Measurements from ENCODE around the gene GRK5. TPM values are rescaled to one million over a fixed set of nuclear protein-coding genes. Genes with fewer than 3 reads are reported as not detected.
"Not testable (repeated sequence)": the region's sequence is repeated elsewhere in the genome, so short reads cannot be mapped to it uniquely, and the experiment has no call there.

Gene GRK5
- total RNA-seq, 2 donors from 2014 or later = 3.4 to 4.9 TPM

- intact Hi-C loops (cut with DNase I) = no loop called here
- Histone ChIP-seq H3K27me3 (no peaks in the 10 kb centered on the region), H3K4me1 (peaks cover 18% of the 10 kb centered on the region), H3K4me3 (no peak overlapping the region), H3K27ac (peak overlapping the region in 3 of 4 donors; percentile 43 to 73 (median 69)), H3K9me3 (no peaks in the 10 kb centered on the region), H3K36me3 (replicated peaks in 1 of 2; ENCODE audit: insufficient read depth in 1 of 2, low read depth in 2 of 2) (no peaks in the 10 kb centered on the region)
- TF ChIP-seq CTCF (IDR thresholded peaks at IDR 0.05) = no peak
- no peak for TF ChIP-seq POLR2A (IDR thresholded peaks at IDR 0.05)
- DNase-seq (peak; percentile 61 to 73 (median 67)), ATAC-seq (peak; percentile 75)
- 15 to 19% methylated on average over 8 to 18 of the region's 18 CpGs for WGBS, 2 donors
Observed at GRCh38 chr10:119270762-119271366, 63.5 kb downstream of the GRK5 start.

GRCh38 chr10:119272338-119272734 is 65.0 kb downstream of the GRK5 start:
- H3K27me3 ChIP-seq; DNase-seq; H3K36me3 ChIP-seq (replicated peaks in 1 of 2; ENCODE audit: insufficient read depth in 1 of 2, low read depth in 2 of 2); intact Hi-C loops (cut with DNase I); ATAC-seq; H3K9me3 ChIP-seq; H3K4me3 ChIP-seq: not testable (repeated sequence)
- peaks cover 18% of the 10 kb centered on the region for H3K4me1 ChIP-seq
- 95 to 97% methylated on average over 6 to 7 of the region's 7 CpGs for WGBS, 2 donors
- peak overlapping the region in 1 of 4 donors; percentile 69 for H3K27ac ChIP-seq

- H3K27me3 ChIP-seq = no peaks in the 10 kb centered on the region
- H3K4me3 ChIP-seq = no peak overlapping the region
- no peaks in the 10 kb centered on the region for H3K36me3 ChIP-seq (replicated peaks in 1 of 2; ENCODE audit: insufficient read depth in 1 of 2, low read depth in 2 of 2)
- no peaks in the 10 kb centered on the region for H3K9me3 ChIP-seq
- WGBS, 2 donors = 91 to 94% methylated on average over 4 to 9 of the region's 9 CpGs
- no peak for TF ChIP-seq CTCF (IDR thresholded peaks at IDR 0.05)
- TF ChIP-seq POLR2A (IDR thresholded peaks at IDR 0.05) = no peak
- ATAC-seq (no peak), DNase-seq (no peak)
- intact Hi-C loops (cut with DNase I) = no loop called here
- H3K27ac ChIP-seq = no peak overlapping the region
- H3K4me1 ChIP-seq = peaks cover 18% of the 10 kb centered on the region
Observed at GRCh38 chr10:119272736-119273135, 65.4 kb downstream of the GRK5 start.

- no peak for TF ChIP-seq POLR2A (IDR thresholded peaks at IDR 0.05)
- no peak overlapping the region for H3K27ac ChIP-seq
Observed at GRCh38 chr10:119273413-119273812, 66.0 kb downstream of the GRK5 start.

GRCh38 chr10:119274519-119275045 is 67.2 kb downstream of the GRK5 start:
- Histone ChIP-seq H3K36me3 (replicated peaks in 1 of 2; ENCODE audit: insufficient read depth in 1 of 2, low read depth in 2 of 2) (no peaks in the 10 kb centered on the region), H3K4me1 (peaks cover 18% of the 10 kb centered on the region), H3K27ac (no peak overlapping the region), H3K4me3 (no peak overlapping the region), H3K27me3 (no peaks in the 10 kb centered on the region), H3K9me3 (no peaks in the 10 kb centered on the region)
- ATAC-seq (no peak), DNase-seq (no peak)
- 90 to 100% methylated on average over 4 of the region's 4 CpGs for WGBS, 2 donors
- intact Hi-C loops (cut with DNase I) = no loop called here
- no peak for TF ChIP-seq POLR2A (IDR thresholded peaks at IDR 0.05)
- TF ChIP-seq CTCF (IDR thresholded peaks at IDR 0.05) = no peak

More at GRCh38 chr10:119273413-119273812, 66.0 kb downstream of the GRK5 start:
- Histone ChIP-seq H3K27me3 (no peaks in the 10 kb centered on the region), H3K4me3 (no peak overlapping the region), H3K4me1 (peaks cover 18% of the 10 kb centered on the region), H3K36me3 (replicated peaks in 1 of 2; ENCODE audit: insufficient read depth in 1 of 2, low read depth in 2 of 2) (no peaks in the 10 kb centered on the region), H3K9me3 (no peaks in the 10 kb centered on the region)
- ATAC-seq = no peak
- intact Hi-C loops (cut with DNase I) = no loop called here
- WGBS, 2 donors = 97 to 99% methylated on average over 8 of the region's 8 CpGs
- no peak for DNase-seq

GRCh38 chr10:119275085-119275484 is 67.7 kb downstream of the GRK5 start:
- no peaks in the 10 kb centered on the region for H3K9me3 ChIP-seq
- WGBS, 2 donors = 65 to 72% methylated on average over 2 to 5 of the region's 5 CpGs
- H3K36me3 ChIP-seq (replicated peaks in 1 of 2; ENCODE audit: insufficient read depth in 1 of 2, low read depth in 2 of 2) = no peaks in the 10 kb centered on the region
- TF ChIP-seq POLR2A (IDR thresholded peaks at IDR 0.05) = no peak
- no peak for TF ChIP-seq CTCF (IDR thresholded peaks at IDR 0.05)
- intact Hi-C loops (cut with DNase I) = no loop called here
- no peak overlapping the region for H3K27ac ChIP-seq
- no peak for ATAC-seq
- H3K27me3 ChIP-seq = no peaks in the 10 kb centered on the region
- H3K4me1 ChIP-seq = peaks cover 18% of the 10 kb centered on the region
- H3K4me3 ChIP-seq = no peak overlapping the region
- DNase-seq = no peak

GRCh38 chr10:119276194-119276593 is 68.8 kb downstream of the GRK5 start:
- H3K27ac ChIP-seq; ATAC-seq; H3K27me3 ChIP-seq; intact Hi-C loops (cut with DNase I); H3K9me3 ChIP-seq; H3K36me3 ChIP-seq (replicated peaks in 1 of 2; ENCODE audit: insufficient read depth in 1 of 2, low read depth in 2 of 2); DNase-seq; H3K4me3 ChIP-seq: not testable (repeated sequence)
- 66 to 88% methylated on average over 2 to 3 of the region's 4 CpGs for WGBS, 2 donors
- peaks cover 12% of the 10 kb centered on the region for H3K4me1 ChIP-seq
